ENCODE results near the gene WDFY3.

GRCh38 chr4:84948056-84948455, 18.4 kb downstream of the WDFY3 start:
- TF ChIP-seq CTCF (IDR thresholded peaks at IDR 0.05): no peak
- TF ChIP-seq POLR2A (IDR thresholded peaks at IDR 0.05): no peak
